IPS DF 19.7 (cell line): Measurements from ENCODE around the gene UBAP1L.
"Not testable (repeated sequence)": the region's sequence is repeated elsewhere in the genome, so short reads cannot be mapped to it uniquely, and the experiment has no call there.

Experiments used
- DNase-seq: peaks from one replicate; pipeline ENCODE4 v3.0.0-alpha.2; 2013; ENCODE audit warnings: low read depth, low spot score

The UBAP1L gene

DNA sequence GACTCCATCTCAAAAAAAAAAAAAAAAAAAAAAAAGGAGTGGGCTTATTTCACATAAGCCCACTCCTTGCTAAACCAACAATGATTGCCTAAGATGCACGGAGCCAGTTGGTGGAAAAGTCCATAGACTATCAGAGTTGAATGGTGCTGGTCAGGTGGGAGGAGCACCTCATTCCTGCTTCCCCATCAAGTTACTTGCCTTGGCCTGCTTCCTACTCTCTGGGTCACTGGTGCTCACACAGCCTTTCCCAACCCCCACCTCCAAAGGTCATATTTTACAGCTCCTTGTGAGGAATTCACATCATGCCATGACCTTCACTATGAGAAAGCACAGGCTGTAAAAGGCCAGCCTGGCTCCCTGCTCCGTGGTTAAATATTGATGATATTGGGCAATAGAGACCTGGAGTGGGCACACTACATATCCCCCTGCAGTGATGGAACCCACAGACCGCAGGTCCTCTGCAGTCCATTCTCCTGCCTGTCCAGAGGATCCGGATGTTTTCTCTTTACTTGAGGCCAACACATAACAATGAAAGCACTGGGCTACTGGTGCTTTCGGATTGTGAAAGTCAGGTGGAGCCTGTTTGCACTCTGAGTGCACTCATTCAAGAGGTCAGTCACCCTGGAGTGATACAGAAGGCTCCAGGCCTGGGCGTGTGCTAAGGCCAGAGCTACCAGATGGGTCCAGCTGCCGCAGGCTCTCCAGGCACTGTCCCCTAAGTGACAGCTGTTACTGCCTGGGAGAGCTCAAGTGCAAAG is 70.1 kb downstream of the UBAP1L start, which contains the start of gene SLC51B:
SLC51B (plus strand) TSS at position 664 of the 758 bp plus-strand sequence. CDS start 4,618 bp downstream, outside the sequence.
- no peak for DNase-seq

DNA sequence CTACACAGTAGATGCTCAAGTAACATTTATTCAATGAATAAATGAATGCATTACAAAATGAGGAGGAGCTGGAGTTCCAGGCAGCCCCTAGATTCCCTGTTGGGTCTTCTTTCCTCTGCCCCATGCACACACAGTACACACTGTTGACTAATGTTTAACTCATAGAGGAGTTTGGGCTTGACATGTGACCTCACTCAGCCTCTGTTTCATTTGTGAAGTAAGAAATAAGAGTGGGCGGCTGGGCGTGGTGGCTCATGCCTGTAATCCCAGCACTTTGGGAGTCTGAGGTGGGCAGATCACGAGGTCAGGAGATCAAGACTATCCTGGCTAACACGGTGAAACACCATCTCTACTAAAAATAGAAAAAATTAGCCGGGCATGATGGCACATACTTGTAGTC is 70.8 kb downstream of the UBAP1L start:
- not testable (repeated sequence) for DNase-seq

DNA sequence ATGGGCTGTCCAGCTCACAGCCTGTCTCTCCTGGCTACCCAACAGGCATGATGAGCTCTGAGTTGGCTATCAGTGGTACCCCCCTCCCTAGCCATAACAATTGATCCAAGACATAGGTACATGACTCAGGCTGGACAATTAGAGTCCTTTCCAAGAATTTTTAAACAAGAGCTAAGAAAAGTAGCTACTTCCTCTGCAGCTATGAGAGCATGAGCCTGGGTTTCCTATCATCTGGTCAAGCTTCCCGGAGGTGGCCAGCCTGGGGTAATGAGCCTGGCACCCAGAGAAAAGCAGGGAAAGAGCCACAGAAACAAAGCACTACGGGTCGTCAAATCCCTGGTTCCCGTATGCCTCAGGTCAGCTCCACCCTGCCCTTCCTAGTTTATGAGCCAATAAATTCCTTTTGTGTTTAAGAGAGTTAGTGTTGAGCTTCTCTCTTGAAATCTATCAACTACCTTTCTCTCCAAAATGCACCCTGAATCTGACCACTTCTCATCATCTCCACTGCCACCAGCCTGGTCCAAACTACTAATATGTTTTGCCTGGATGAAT is 72.1 kb downstream of the UBAP1L start:
- no peak for DNase-seq
